DOHH2 (cell line): ENCODE measurements around the gene RAB31.

Experiments used
- H3F3A ChIP-seq: fragments of 200-600 bp; sonication (generic), shearing (Covaris generic); 2 replicates; pipeline ENCODE4 v1.6.0; 2016; ENCODE audit warnings: antibody characterized with exemption, mild to moderate bottlenecking; ENCODE audit not compliant: control insufficient read depth, insufficient read depth
- H3K27ac ChIP-seq: fragments of 200-600 bp; sonication (generic); 2 replicates; pipeline ENCODE4 v1.5.1; 2014; ENCODE audit warnings: low read depth, mild to moderate bottlenecking, low read length, moderate library complexity
- H3K27me3 ChIP-seq: fragments of 200-600 bp; sonication (generic); 2 replicates; pipeline ENCODE4 v1.6.1; 2014; ENCODE audit warnings: mild to moderate bottlenecking, low read length, mixed read lengths; ENCODE audit not compliant: control insufficient read depth
- H3K36me3 ChIP-seq: fragments of 200-600 bp; sonication (generic); 2 replicates; pipeline ENCODE4 v1.6.1; 2014; ENCODE audit warnings: mild to moderate bottlenecking, low read length, moderate library complexity, mixed read lengths; ENCODE audit not compliant: control insufficient read depth
- H3K4me1 ChIP-seq: fragments of 200-600 bp; sonication (generic); 2 replicates; pipeline ENCODE4 v1.6.1; 2014; ENCODE audit warnings: mild to moderate bottlenecking, low read length, mixed read lengths; ENCODE audit not compliant: control insufficient read depth
- H3K4me2 ChIP-seq: fragments of 200-600 bp; sonication (generic); 2 replicates; pipeline ENCODE4 v1.6.0; 2014; ENCODE audit warnings: mild to moderate bottlenecking, low read length, moderate library complexity
- H3K4me3 ChIP-seq: fragments of 200-600 bp; sonication (generic); 2 replicates; pipeline ENCODE4 v1.5.1; 2014; ENCODE audit warnings: mild to moderate bottlenecking, low read length, mixed read lengths
- H3K79me2 ChIP-seq: fragments of 200-600 bp; sonication (generic); 2 replicates; pipeline ENCODE4 v1.6.1; 2014; ENCODE audit warnings: mild to moderate bottlenecking, low read length, mixed read lengths; ENCODE audit not compliant: control insufficient read depth
- H3K9me2 ChIP-seq: fragments of 200-600 bp; sonication (generic); replicated peaks from 2 replicates; pipeline ENCODE4 v1.6.1; 2014; ENCODE audit warnings: mild to moderate bottlenecking, low read length, mixed read lengths; ENCODE audit not compliant: control insufficient read depth
- H3K9me3 ChIP-seq: fragments of 200-600 bp; sonication (generic); 2 replicates; pipeline ENCODE4 v1.6.1; 2014; ENCODE audit warnings: antibody characterized with exemption, low read length, mixed read lengths; ENCODE audit not compliant: control insufficient read depth, insufficient read depth
- H4K20me1 ChIP-seq: fragments of 200-600 bp; sonication (generic); 2 replicates; pipeline ENCODE4 v1.6.0; 2014; ENCODE audit warnings: low read depth, mild to moderate bottlenecking, antibody characterized with exemption, low read length, moderate library complexity; ENCODE audit not compliant: control insufficient read depth, insufficient read depth
- CTCF ChIP-seq: fragments of 200-600 bp; sonication (generic); IDR thresholded peaks from one replicate; pipeline ENCODE4 v1.5.1; 2014; ENCODE audit warnings: antibody characterized with exemption, mild to moderate bottlenecking, low read depth, low read length; ENCODE audit not compliant: poor library complexity, severe bottlenecking
- EZH2phosphoT487 ChIP-seq: fragments of 200-600 bp; sonication (generic); IDR thresholded peaks from 2 replicates; pipeline ENCODE4 v1.6.1; 2017; ENCODE audit warnings: borderline replicate concordance, mild to moderate bottlenecking, antibody characterized with exemption, low read length, moderate library complexity, mixed read lengths

Gene RAB31

DNA sequence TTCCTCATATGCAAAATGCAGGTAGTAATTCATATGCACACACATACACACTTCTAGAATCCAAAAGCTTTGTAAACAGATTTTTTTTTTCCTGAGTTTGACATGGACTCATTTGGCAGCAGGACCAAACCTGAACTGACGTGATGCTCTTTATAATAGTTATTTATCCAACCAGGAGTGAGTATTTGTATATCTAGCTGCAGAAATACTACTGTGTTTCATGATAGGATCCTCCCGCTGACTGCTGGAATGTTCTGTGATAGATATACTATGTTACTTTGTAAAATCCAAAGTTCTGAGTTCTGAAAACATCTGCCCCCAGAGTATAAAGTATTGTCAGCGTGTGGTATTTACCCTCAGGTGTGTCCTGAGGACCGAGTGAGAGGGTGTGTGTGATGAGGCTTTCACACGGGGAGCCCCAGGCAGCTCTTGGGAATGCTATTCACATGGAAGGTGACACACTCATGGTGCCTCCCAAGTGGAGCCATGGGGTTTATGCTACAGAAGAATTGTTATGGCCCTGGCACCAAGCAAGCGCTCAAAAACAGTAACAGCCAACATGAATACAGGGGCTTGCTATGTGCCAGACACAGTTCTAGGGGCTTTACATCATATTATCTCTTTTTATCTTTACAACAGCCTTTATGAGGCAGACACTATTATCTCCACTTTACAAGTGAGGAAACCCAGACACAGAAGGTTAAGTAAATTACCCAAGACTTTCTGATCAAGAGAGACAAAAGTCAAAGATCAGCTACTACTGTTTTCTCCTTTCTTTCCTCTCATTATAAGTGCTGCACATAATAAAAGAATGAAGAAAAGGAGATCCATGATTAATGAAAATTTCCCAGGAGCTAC, 161.0 kb downstream of the RAB31 start:
- Histone ChIP-seq H4K20me1 (no peaks in the 10 kb centered on the region), H3K9me2 (no peaks in the 10 kb centered on the region), H3K4me2 (no peak overlapping the region), H3K27ac (no peak overlapping the region), H3K4me3 (no peak overlapping the region), H3K27me3 (no peaks in the 10 kb centered on the region), H3K4me1 (no peaks in the 10 kb centered on the region), H3K36me3 (no peaks in the 10 kb centered on the region), H3K9me3 (peaks cover 3% of the 10 kb centered on the region; the same call in 1 of the 2 replicates), H3F3A (no peaks in the 10 kb centered on the region), H3K79me2 (no peaks in the 10 kb centered on the region)
- TF ChIP-seq CTCF (no peak), EZH2phosphoT487 (no peak)

GRCh38 chr18:9869715-9870430, 161.8 kb downstream of the RAB31 start:
- Histone ChIP-seq H3F3A (no peaks in the 10 kb centered on the region), H3K4me3 (no peak overlapping the region), H3K9me2 (no peaks in the 10 kb centered on the region), H3K36me3 (no peaks in the 10 kb centered on the region), H3K4me2 (no peak overlapping the region), H3K9me3 (peaks cover 1% of the 10 kb centered on the region; the same call in 1 of the 2 replicates), H3K27ac (no peak overlapping the region), H3K79me2 (no peaks in the 10 kb centered on the region), H4K20me1 (no peaks in the 10 kb centered on the region), H3K4me1 (no peaks in the 10 kb centered on the region), H3K27me3 (no peaks in the 10 kb centered on the region)
- no peak for TF ChIP-seq EZH2phosphoT487
- no peak for TF ChIP-seq CTCF

- no peaks in the 10 kb centered on the region for H3K79me2 ChIP-seq
- H3K9me2 ChIP-seq = no peaks in the 10 kb centered on the region
- no peaks in the 10 kb centered on the region for H3K36me3 ChIP-seq
- H3K4me3 ChIP-seq = no peak overlapping the region
- no peaks in the 10 kb centered on the region for H3K9me3 ChIP-seq
- no peaks in the 10 kb centered on the region for H3K4me1 ChIP-seq
- H3K27me3 ChIP-seq = no peaks in the 10 kb centered on the region
- no peaks in the 10 kb centered on the region for H4K20me1 ChIP-seq
- no peak overlapping the region for H3K27ac ChIP-seq
- no peak overlapping the region for H3K4me2 ChIP-seq
- H3F3A ChIP-seq = no peaks in the 10 kb centered on the region
- TF ChIP-seq CTCF (no peak), EZH2phosphoT487 (no peak)
Observed at GRCh38 chr18:9870431-9871008, 162.4 kb downstream of the RAB31 start.
